Spinal cord (tissue), 10 donors: Measurements from ENCODE around the gene GIPC1. TPM values are rescaled to one million over a fixed set of nuclear protein-coding genes. Genes with fewer than 3 reads are reported as not detected.

ENCODE experiments used
- DNase-seq, 6 donors: peaks; one replicate each; pipeline versions ENCODE4 v3.0.0 to v3.0.0-alpha.2; 2013 to 2015; ENCODE audit warnings: low spot score in 6 of 6, low read depth in 4 of 6
- H3K27ac ChIP-seq: one replicate; pipeline ENCODE4 v1.5.1; 2013; ENCODE audit warnings: low read depth, low read length, control low read depth
- H3K27me3 ChIP-seq: one replicate; pipeline ENCODE4 v1.6.1; 2013; ENCODE audit warnings: low read length; ENCODE audit not compliant: control insufficient read depth, insufficient read depth
- H3K36me3 ChIP-seq: one replicate; pipeline ENCODE4 v1.6.1; 2013; ENCODE audit warnings: low read length; ENCODE audit not compliant: control insufficient read depth, insufficient read depth
- H3K4me1 ChIP-seq: one replicate; pipeline ENCODE4 v1.6.1; 2013; ENCODE audit warnings: low read length; ENCODE audit not compliant: control insufficient read depth, insufficient read depth
- H3K4me3 ChIP-seq: one replicate; pipeline ENCODE4 v1.5.1; 2013; ENCODE audit warnings: low read depth, low read length, control low read depth
- H3K9me3 ChIP-seq: one replicate; pipeline ENCODE4 v1.6.1; 2013; ENCODE audit warnings: low read length; ENCODE audit not compliant: control insufficient read depth, insufficient read depth
- WGBS: methylation state at CpG from one replicate; pipeline ENCODE4 v1.1.5; 2013; ENCODE audit warnings: missing lambda C conversion rate; ENCODE audit not compliant: insufficient coverage; 5-methylcytosine and 5-hydroxymethylcytosine counted together
- polyA plus RNA-seq, 2 donors: library from polyadenylated mRNA; unstranded; fragments of 120-200 nt; gene quantifications; one replicate each; pipeline ENCODE4 v1.2.1, GENCODE V29; 2013; ENCODE audit not compliant: insufficient read length in 2 of 2
- total RNA-seq, 2 donors: library from RNA; depleted of rRNA in 1 of 2; stranded (reverse); fragments of 120-200 nt in 1 of 2; fragments of >200 nt in 1 of 2; gene quantifications; one replicate each; pipeline versions ENCODE4 v1.2.3 to v1.2.4, GENCODE V29; 2013 to 2014
- donor health status: healthy.

Gene GIPC1
- total and polyA plus RNA-seq, 4 donors, result 58.3 to 137 (median 114) TPM

GRCh38 chr19:14479309-14479974 lies 16.5 kb downstream of the GIPC1 start:
- Histone ChIP-seq H3K9me3 (no peaks in the 10 kb centered on the region), H3K4me1 (peaks cover 22% of the 10 kb centered on the region), H3K4me3 (no peak overlapping the region), H3K36me3 (peaks cover 77% of the 10 kb centered on the region), H3K27ac (no peak overlapping the region), H3K27me3 (peaks cover 15% of the 10 kb centered on the region)
- 96% methylated on average over 8 of the region's 14 CpGs for WGBS
- no peak for DNase-seq

- H3K4me1 ChIP-seq, result peaks cover 29% of the 10 kb centered on the region
- H3K4me3 ChIP-seq, result no peak overlapping the region
- no peak for DNase-seq
- H3K36me3 ChIP-seq, result peaks cover 75% of the 10 kb centered on the region
- WGBS, result 83% methylated on average over 24 of the region's 24 CpGs
- no peaks in the 10 kb centered on the region for H3K9me3 ChIP-seq
- H3K27ac ChIP-seq, result no peak overlapping the region
- H3K27me3 ChIP-seq, result peaks cover 20% of the 10 kb centered on the region
These were observed 17.8 kb downstream of the GIPC1 start for GRCh38 chr19:14478113-14478545.

- H3K4me1 ChIP-seq, result peaks cover 35% of the 10 kb centered on the region
- peaks cover 70% of the 10 kb centered on the region for H3K36me3 ChIP-seq
- no peak overlapping the region for H3K4me3 ChIP-seq
- WGBS, result 48% methylated on average over 4 of the region's 10 CpGs
- H3K27me3 ChIP-seq, result peaks cover 26% of the 10 kb centered on the region
- H3K27ac ChIP-seq, result no peak overlapping the region
- peak in 1 of 6 donors; percentile 37 for DNase-seq
- no peaks in the 10 kb centered on the region for H3K9me3 ChIP-seq
These were observed 18.4 kb downstream of the GIPC1 start for GRCh38 chr19:14477418-14478112.

- peaks cover 42% of the 10 kb centered on the region for H3K4me1 ChIP-seq
- no peaks in the 10 kb centered on the region for H3K9me3 ChIP-seq
- peaks cover 29% of the 10 kb centered on the region for H3K27me3 ChIP-seq
- no peak overlapping the region for H3K27ac ChIP-seq
- no peak overlapping the region for H3K4me3 ChIP-seq
- 69% methylated on average over 22 of the region's 26 CpGs for WGBS
- peaks cover 68% of the 10 kb centered on the region for H3K36me3 ChIP-seq
- DNase-seq, result no peak
These were observed 19.1 kb downstream of the GIPC1 start for GRCh38 chr19:14476673-14477401.

- WGBS, result 97% methylated on average over 4 of the region's 7 CpGs
- no peak overlapping the region for H3K4me3 ChIP-seq
- peaks cover 43% of the 10 kb centered on the region for H3K4me1 ChIP-seq
- peaks cover 29% of the 10 kb centered on the region for H3K27me3 ChIP-seq
- H3K36me3 ChIP-seq, result peaks cover 69% of the 10 kb centered on the region
- DNase-seq, result no peak
- H3K9me3 ChIP-seq, result no peaks in the 10 kb centered on the region
- H3K27ac ChIP-seq, result no peak overlapping the region
These were observed 19.6 kb downstream of the GIPC1 start for GRCh38 chr19:14476327-14476672.

DNA sequence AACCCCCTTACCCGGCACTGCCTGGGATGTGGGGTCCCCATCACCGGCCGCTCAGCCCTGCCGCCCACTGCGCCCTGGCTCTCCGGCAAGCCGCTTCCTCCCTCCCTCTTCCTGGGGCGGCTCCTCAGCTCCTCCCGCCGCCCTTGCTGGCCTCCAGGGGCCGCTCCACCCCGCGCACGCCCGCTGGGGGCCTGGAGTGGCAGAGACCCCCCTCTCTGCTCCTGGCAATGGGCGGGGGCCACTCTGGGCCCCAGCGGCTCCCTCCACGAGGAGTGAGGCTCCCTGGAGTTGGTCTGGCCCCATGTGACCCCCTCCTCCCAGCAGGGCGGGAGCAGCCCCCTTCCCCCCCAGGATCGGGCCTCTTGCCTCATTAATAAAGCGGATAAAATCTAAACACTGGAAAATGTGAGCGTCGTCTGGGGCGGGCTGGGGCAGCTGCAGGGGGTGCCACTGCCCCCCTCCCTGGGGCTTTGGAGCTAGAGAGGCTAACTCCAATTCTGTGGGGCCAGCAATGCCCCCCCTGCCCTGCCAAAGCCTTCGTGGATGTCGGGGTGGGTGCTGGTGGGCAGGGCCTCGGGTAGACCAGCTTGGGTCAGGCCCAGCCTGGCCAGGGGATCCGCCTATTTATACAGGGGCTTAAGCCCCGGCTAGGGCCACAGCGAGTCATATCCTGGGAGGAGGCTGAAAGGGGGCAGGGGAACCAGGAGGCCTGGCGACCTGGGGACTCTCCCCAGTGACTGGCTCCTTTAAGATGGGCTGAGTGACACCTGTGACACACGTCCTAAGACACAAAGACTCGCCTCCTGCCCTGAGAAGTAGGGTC lies 20.5 kb downstream of the GIPC1 start, which contains the start of gene PTGER1:
PTGER1 (minus strand) TSS at position 104 of the 823 bp plus-strand sequence. CDS start 1,034 bp downstream, outside the sequence.
- Histone ChIP-seq H3K9me3 (no peaks in the 10 kb centered on the region), H3K36me3 (peaks cover 73% of the 10 kb centered on the region), H3K27ac (no peak within 1 kb of the TSS), H3K4me1 (peaks cover 43% of the 10 kb centered on the region), H3K4me3 (no peak within 1 kb of the TSS), H3K27me3 (peaks cover 29% of the 10 kb centered on the region)
- DNase-seq, result no peak
- WGBS, result 20% methylated on average over 31 of the region's 33 CpGs

DNA sequence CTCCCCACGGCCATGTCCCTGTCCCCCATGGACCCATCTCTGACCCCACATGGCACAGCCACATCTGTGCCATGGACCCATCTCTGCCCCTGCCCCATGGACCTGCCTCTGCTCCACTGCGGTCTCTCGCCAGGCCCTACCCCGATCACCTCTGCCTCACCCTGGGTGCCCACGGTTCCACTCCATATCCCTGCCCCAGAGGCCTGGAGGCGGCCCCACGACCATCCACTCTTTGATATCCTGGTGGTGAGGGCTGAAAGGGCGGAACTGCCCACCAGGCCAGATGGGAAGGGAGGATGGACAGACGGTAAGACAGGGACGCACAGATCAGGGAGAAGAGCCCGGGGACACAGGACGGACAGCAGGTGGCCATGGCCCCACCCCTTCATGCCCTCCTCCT lies 21.1 kb downstream of the GIPC1 start:
- H3K36me3 ChIP-seq, result peaks cover 73% of the 10 kb centered on the region
- no peak for DNase-seq
- no peak overlapping the region for H3K27ac ChIP-seq
- H3K4me3 ChIP-seq, result no peak overlapping the region
- 59% methylated on average over 10 of the region's 12 CpGs for WGBS
- H3K27me3 ChIP-seq, result peaks cover 29% of the 10 kb centered on the region
- H3K4me1 ChIP-seq, result peaks cover 43% of the 10 kb centered on the region
- no peaks in the 10 kb centered on the region for H3K9me3 ChIP-seq

DNA sequence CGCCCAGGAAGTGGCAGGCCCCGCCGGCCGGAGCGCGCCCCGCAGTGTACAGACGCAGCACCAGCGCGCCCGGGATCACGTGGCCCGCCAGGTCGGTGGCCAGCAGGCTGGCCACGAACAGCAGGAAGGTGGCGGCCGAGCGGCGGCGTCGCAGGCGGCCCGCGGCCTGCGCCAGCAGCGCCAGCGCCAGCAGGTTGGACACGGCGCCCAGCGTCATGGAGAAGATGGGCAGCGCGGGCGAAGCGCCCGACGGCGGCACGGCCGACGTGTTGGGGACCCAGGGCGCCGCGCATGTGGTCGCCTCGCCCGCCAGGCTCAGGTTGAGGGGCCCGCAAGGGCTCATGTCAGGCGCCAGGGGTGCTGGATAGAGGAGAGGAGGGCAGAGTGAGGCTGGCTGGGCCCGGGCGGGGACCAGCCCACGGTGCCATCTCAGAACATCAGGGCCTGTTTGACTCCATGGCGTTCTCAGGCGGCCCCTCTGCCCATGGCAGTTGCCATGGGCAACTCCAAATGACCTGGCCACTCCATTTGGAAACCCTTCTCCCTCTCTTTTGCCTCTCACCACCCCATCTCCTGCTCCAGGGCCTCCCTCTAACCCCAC lies 21.8 kb downstream of the GIPC1 start:
- DNase-seq, result peak in 1 of 6 donors; percentile 38
- peaks cover 29% of the 10 kb centered on the region for H3K27me3 ChIP-seq
- 14% methylated on average over 53 of the region's 53 CpGs for WGBS
- peaks cover 43% of the 10 kb centered on the region for H3K4me1 ChIP-seq
- H3K9me3 ChIP-seq, result no peaks in the 10 kb centered on the region
- no peak overlapping the region for H3K4me3 ChIP-seq
- peaks cover 73% of the 10 kb centered on the region for H3K36me3 ChIP-seq
- H3K27ac ChIP-seq, result no peak overlapping the region
